Small intestine (tissue), 7 donors: ENCODE data around the gene SMARCD2. TPM values are rescaled to one million over a fixed set of nuclear protein-coding genes. Genes with fewer than 3 reads are reported as not detected.
A peak's percentile ranks its signal among the peaks of the same experiment; 100 is the strongest.

Experiments
- DNase-seq, 2 donors: peaks; one replicate each; pipeline versions ENCODE4 v3.0.0 to v3.0.0-alpha.2; 2013
- FAIRE-seq: peaks from 2 replicates; lab custom pipeline; 2012; peaks lifted over from hg19 to GRCh38; lab: Jason Lieb, UNC
- H3K27ac ChIP-seq, 3 donors: one replicate each; pipeline ENCODE4 v1.5.1; 2013; ENCODE audit warnings: low read length in 2 of 3, mild to moderate bottlenecking in 2 of 3, control low read depth in 1 of 3, inconsistent platforms in 1 of 3, low read depth in 1 of 3, moderate library complexity in 1 of 3
- H3K27me3 ChIP-seq, 3 donors: one replicate each; pipeline ENCODE4 v1.6.1; 2013; ENCODE audit warnings: low read length in 3 of 3, inconsistent platforms in 1 of 3; ENCODE audit not compliant: control insufficient read depth in 3 of 3, insufficient read depth in 3 of 3
- H3K36me3 ChIP-seq, 3 donors: one replicate each; pipeline ENCODE4 v1.6.1; 2013; ENCODE audit warnings: low read length in 3 of 3, inconsistent platforms in 1 of 3, low read depth in 1 of 3, mild to moderate bottlenecking in 1 of 3, moderate library complexity in 1 of 3; ENCODE audit not compliant: control insufficient read depth in 3 of 3, insufficient read depth in 2 of 3
- H3K4me1 ChIP-seq, 3 donors: one replicate each; pipeline ENCODE4 v1.6.1; 2013; ENCODE audit warnings: low read length in 2 of 3, inconsistent platforms in 1 of 3, low read depth in 1 of 3, mild to moderate bottlenecking in 1 of 3, moderate library complexity in 1 of 3; ENCODE audit not compliant: control insufficient read depth in 3 of 3, insufficient read depth in 2 of 3
- H3K4me3 ChIP-seq, 3 donors: one replicate each; pipeline ENCODE4 v1.5.1; 2013; ENCODE audit warnings: low read length in 3 of 3, control low read depth in 1 of 3, inconsistent platforms in 1 of 3, low read depth in 1 of 3, mild to moderate bottlenecking in 1 of 3, moderate library complexity in 1 of 3
- H3K9me3 ChIP-seq, 2 donors: one replicate each; pipeline ENCODE4 v1.6.1; 2013; ENCODE audit warnings: low read depth in 1 of 2, low read length in 1 of 2; ENCODE audit not compliant: control insufficient read depth in 2 of 2, insufficient read depth in 1 of 2
- WGBS, 3 donors: extraction: QIAGEN DNeasy Blood & Tissue Kit; methylation state at CpG; one replicate each; pipeline ENCODE4 v1.1.7; 2013; 5-methylcytosine and 5-hydroxymethylcytosine counted together
- polyA plus RNA-seq, 4 donors: library from polyadenylated mRNA; stranded (reverse) in 3 of 4; unstranded in 1 of 4; fragments of 200-250 nt in 3 of 4; fragments of 120-200 nt in 1 of 4; gene quantifications; one replicate each; pipeline versions ENCODE4 v1.2.1 to v1.2.3, GENCODE V29; 2013
- donor health status: healthy with polysubstance abuse.
- donor health status: control.
- donor health status: control.
- donor health status: Bipolar disorder and iron deficiency.
- donor health status: healthy.

The SMARCD2 gene
- polyA plus RNA-seq, 4 donors, result 44.0 to 95.3 (median 60.8) TPM

DNA sequence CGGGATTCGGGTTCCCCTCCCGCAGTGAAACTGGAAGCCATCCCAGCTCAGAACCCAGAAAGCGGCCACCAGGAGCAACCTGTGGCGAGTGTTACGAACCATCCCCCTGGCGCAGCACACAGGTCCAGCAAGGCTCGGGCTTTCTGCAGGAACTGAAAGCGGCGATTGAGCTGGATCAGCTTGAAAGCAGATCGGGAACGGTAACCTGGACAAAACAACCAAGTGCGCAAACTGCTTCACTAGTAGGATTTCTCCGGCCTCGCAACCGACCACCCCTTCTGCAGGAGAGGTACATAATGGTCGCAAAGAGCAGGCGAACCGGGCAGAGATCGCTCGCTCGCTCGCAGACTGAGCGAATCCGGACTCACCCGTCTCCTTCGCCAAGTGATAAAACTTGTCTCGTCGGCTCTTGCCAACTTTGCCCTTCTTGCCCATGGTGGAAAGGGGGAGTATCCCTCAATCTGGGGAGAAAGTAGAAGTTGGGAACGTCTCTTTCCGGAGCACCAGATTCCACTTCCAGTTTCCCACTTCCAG lies 15.9 kb downstream of the SMARCD2 start:
- Histone ChIP-seq H3K9me3 (no peaks in the 10 kb centered on the region), H3K36me3 (peaks cover 15 to 57% (median 25%) of the 10 kb centered on the region in 3 donors), H3K4me3 (peak overlapping the region; percentile 82 to 89 (median 84)), H3K27me3 (no peaks in the 10 kb centered on the region), H3K4me1 (peaks cover 3 to 23% (median 5%) of the 10 kb centered on the region in 3 donors), H3K27ac (peak overlapping the region; percentile 35 to 89 (median 86))
- FAIRE-seq, result no peak
- 1% methylated on average over 31 of the region's 31 CpGs for WGBS, 3 donors
- DNase-seq, result peak in 1 of 2 donors; percentile 20

DNA sequence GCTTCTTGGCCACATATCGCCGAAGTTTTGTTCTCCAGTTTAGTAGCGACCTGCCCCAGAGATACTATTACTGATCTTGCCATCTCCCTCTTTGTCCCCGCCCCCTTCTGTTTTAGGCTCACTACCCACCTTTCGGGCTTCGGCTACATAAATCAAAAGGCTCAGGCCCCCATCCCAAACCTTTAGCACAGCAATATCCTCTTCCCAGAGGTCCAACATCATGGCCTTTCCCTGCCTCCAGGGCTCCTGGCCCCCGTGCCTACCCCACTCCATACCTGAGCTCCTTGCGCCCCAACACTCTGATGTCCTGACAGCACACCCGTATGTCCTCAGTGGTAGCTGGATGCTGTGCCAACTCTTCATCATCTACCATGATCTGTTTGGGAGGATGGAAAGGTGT lies 18.1 kb downstream of the SMARCD2 start:
- Histone ChIP-seq H3K36me3 (peaks cover 20 to 57% (median 27%) of the 10 kb centered on the region in 3 donors), H3K27ac (no peak overlapping the region), H3K4me3 (no peak overlapping the region), H3K9me3 (no peaks in the 10 kb centered on the region), H3K4me1 (peaks cover 3 to 26% (median 5%) of the 10 kb centered on the region in 3 donors), H3K27me3 (no peaks in the 10 kb centered on the region)
- FAIRE-seq, result no peak
- DNase-seq, result no peak
- 94 to 95% (median 95%) methylated on average over 9 of the region's 9 CpGs for WGBS, 3 donors

DNA sequence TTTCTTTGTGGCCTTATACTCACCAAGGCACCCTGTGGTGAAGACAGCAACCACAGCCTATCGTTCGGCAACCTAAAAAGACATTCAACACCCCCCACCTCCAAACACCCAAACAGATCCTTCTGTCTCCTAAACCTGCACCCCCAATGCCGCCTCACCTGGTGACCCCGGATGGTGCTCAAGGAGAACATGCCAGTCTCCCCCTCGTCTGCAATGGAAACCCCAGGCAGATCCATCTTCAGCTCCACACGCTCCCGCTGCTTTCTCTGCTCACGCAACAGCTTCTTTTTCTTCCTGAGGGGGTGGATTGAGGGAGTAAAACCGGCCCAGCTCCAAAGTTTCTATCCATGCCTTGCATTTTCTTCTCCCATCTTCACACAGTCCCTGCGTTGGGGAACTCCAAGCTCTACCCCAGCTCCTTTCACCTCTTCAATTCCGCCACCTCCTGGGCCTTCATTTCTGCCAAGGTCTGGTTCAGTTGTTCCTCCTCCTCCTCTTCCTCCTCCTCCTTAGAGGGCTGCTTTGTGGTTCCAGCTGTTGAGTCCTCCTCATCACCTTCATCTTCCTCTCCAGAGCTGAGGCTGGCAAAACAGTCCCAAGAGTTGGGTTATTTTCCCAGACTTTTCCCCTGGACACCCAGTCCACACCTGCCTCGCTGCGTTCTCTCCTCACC lies 18.7 kb downstream of the SMARCD2 start:
- DNase-seq, result no peak
- H3K9me3 ChIP-seq, result no peaks in the 10 kb centered on the region
- no peak overlapping the region for H3K4me3 ChIP-seq
- no peak for FAIRE-seq
- WGBS, 3 donors, result 91 to 93% (median 92%) methylated on average over 13 of the region's 13 CpGs
- peaks cover 0 to 22% (median 5%) of the 10 kb centered on the region in 3 donors for H3K4me1 ChIP-seq
- no peaks in the 10 kb centered on the region for H3K27me3 ChIP-seq
- peaks cover 23 to 56% (median 26%) of the 10 kb centered on the region in 3 donors for H3K36me3 ChIP-seq
- H3K27ac ChIP-seq, result no peak overlapping the region

DNA sequence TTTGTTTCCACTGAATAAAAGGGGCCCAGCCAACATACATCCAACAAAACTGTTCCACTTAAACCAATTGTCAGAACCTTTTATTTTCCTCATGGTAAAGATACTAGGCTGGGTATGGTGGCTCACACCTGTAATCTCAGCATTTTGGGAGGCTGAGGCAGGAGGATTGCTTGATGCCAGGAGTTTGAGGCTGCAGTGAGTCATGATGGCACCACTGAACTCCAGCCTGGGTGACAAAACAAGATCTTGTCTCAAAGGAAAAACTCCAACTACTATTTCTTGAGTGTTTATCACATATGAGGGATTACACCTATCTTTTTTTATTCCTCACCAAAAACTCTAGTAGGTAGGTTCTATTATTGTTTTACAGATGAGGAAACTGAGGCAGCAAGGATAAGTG lies 19.9 kb downstream of the SMARCD2 start:
- no peaks in the 10 kb centered on the region for H3K27me3 ChIP-seq
- DNase-seq, result no peak
- peaks cover 34 to 67% (median 37%) of the 10 kb centered on the region in 3 donors for H3K36me3 ChIP-seq
- peaks cover 0 to 14% (median 0%) of the 10 kb centered on the region in 3 donors for H3K4me1 ChIP-seq
- no peaks in the 10 kb centered on the region for H3K9me3 ChIP-seq
- no peak for FAIRE-seq
- no peak overlapping the region for H3K4me3 ChIP-seq
- no peak overlapping the region for H3K27ac ChIP-seq

DNA sequence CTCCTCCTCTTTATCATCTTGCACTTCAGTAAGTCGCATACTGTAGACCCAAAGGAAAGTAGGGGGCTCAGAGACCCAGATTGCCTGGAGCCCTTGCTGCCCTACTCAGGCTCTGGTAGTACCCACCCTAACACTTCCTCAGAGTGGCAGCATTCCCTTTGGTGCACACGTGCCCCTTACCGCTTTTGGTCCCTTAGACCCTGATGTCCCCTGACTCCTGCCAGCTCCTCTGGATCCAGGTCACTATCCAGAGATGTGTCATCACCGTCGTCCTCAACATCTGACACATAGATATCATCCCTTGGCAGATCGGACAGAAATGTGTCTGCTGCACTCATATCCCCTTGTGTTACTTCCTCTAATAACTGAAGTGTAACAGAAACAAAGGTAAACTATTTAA lies 20.7 kb downstream of the SMARCD2 start:
- H3K27me3 ChIP-seq, result no peaks in the 10 kb centered on the region
- DNase-seq, result no peak
- H3K4me1 ChIP-seq, result peaks cover 0 to 14% (median 0%) of the 10 kb centered on the region in 3 donors
- 79 to 85% (median 79%) methylated on average over 6 of the region's 6 CpGs for WGBS, 3 donors
- H3K4me3 ChIP-seq, result no peak overlapping the region
- no peak for FAIRE-seq
- peaks cover 37 to 72% (median 39%) of the 10 kb centered on the region in 3 donors for H3K36me3 ChIP-seq
- H3K27ac ChIP-seq, result no peak overlapping the region
- H3K9me3 ChIP-seq, result no peaks in the 10 kb centered on the region

DNA sequence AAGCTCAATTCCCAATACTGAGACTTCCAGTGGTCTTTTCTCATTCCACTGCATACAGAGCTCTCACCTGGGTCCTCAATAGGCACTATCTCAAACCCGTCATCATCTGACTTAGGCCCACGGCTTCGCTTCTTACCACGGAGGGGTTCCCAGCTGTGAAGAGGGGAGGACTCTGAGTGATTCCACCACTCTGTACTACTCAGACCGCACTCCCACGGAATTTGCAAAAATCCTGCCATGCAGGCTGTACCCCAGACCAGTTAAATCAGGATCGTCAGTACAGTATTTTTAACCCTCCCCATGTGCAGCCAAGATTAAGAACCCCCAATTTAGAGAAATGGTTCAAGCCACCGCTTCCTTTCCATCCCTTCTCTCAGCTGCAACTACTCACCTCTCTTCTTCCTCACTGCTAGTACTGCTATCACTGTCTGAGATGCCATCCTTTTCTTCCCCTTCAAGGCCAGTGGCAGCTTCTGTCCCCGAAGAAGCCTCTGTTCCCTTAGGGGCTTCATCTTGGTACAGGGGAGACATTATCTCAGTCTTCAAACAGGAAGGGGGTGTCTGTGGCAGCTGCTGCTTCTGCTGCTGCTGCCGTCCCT lies 21.4 kb downstream of the SMARCD2 start:
- Histone ChIP-seq H3K27ac (no peak overlapping the region), H3K9me3 (no peaks in the 10 kb centered on the region), H3K4me3 (no peak overlapping the region), H3K27me3 (no peaks in the 10 kb centered on the region), H3K4me1 (peaks cover 0 to 14% (median 0%) of the 10 kb centered on the region in 3 donors), H3K36me3 (peaks cover 39 to 73% (median 39%) of the 10 kb centered on the region in 3 donors)
- FAIRE-seq, result no peak
- DNase-seq, result no peak
- WGBS, 3 donors, result 90 to 91% (median 90%) methylated on average over 10 of the region's 10 CpGs

DNA sequence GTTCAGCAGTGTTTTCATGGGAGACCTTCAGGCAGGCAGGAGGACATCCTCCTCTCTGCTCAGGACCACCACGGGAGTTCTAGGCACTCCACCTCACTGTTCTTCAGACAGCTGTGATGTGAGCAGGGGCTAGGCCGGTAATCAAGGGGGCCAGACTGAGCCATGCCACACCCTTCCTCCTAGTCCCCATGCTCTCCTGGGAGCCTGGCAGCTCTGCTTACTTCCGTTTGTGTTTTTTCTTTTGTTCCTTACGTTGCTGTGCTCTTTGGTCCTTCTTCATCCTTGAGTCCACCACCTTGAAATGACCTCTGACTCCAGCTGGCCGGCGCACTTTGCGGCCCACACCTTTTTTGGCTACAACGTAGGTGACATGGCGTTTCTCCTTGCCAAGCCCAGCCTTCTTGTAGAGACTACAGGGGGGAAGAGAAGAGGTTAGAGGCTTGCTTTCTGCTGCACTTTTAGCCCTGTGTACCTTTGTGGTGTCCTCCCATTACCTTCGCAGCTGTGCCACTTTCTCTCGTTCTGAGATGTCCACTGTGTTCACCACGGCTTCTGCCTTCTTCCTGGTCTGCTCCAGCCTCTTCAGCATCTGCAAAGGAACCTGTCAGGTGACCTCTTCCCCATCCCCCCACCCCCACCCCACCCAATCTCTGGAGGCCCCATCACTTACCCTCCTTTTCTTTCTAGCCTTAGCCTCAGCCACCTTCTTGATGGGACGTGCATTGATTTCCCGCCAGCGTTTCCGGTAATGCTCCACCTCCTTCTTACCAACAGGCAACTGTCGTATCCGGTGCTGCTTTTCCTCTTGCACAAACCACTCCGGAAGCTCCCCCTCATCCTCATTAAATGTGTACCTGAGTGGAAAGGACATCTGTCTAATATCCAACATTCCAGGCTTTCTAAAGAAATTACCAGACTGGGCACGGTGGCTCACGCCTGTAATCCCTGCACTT lies 22.6 kb downstream of the SMARCD2 start:
- peak in 1 of 2 donors; percentile 18 for DNase-seq
- WGBS, 3 donors, result 70 to 80% (median 73%) methylated on average over 19 to 21 of the region's 21 CpGs
- Histone ChIP-seq H3K27me3 (no peaks in the 10 kb centered on the region), H3K27ac (peak overlapping the region in 1 of 3 donors; percentile 36), H3K9me3 (no peaks in the 10 kb centered on the region), H3K4me3 (no peak overlapping the region), H3K4me1 (peaks cover 0 to 6% (median 0%) of the 10 kb centered on the region in 3 donors), H3K36me3 (peaks cover 47 to 73% (median 48%) of the 10 kb centered on the region in 3 donors)
- FAIRE-seq, result no peak

DNA sequence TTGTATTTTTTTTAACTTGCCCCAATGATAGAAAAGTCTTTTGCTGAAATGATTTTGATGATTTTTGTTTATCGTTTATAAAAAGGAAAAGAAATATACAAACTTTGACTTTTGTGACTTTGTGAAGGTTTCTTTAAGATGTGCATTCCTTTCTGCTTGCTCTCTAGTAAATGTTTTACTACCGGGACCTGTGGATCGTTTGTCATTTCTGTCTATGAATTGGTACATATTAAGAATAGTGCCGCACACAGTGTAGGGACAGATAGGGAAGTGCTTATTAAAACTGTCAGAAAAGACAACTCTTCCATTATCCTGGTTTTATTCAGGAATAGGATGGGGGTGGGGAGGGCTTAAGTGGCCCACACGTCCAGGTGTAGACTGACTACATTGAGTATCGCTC lies 23.4 kb downstream of the SMARCD2 start:
- Histone ChIP-seq H3K4me3 (no peak overlapping the region), H3K27ac (peak overlapping the region in 1 of 3 donors; percentile 36), H3K27me3 (no peaks in the 10 kb centered on the region), H3K9me3 (no peaks in the 10 kb centered on the region), H3K4me1 (peaks cover 0 to 6% (median 0%) of the 10 kb centered on the region in 3 donors), H3K36me3 (peaks cover 47 to 73% (median 51%) of the 10 kb centered on the region in 3 donors)
- DNase-seq, result peak in 1 of 2 donors; percentile 29
- no peak for FAIRE-seq
- WGBS, 3 donors, result 55 to 64% (median 55%) methylated on average over 6 of the region's 6 CpGs
